HG03457 (cell line): ENCODE measurements around the gene CNTN6.

ENCODE experiments used
- ATAC-seq: cut with Tn5 transposase; IDR thresholded peaks from one replicate; pipeline ENCODE4 v1.9.1; 2021; ENCODE audit warnings: moderate number of reproducible peaks; ENCODE audit not compliant: unreplicated experiment

The CNTN6 gene

DNA sequence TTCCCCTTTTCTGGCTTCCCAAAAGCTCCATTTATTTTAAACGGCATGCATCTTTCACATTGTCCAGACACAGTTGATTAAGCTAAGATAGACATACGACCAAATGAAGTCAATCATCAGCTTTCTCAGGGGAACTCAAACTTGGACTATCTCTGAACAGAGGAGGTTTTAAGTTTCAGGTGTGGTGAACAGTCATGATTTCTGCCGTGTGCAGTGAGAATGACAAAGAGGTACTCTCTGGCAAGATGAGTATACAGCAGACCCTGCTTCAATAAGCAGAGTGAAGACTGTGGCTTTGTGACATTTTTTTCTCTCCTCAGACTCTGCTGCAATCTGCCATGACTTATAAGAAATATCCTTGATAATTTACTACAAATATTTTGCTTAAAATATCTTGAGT, 307.7 kb downstream of the CNTN6 start:
- no peak for ATAC-seq

- ATAC-seq: no peak
Measured at GRCh38 chr3:1404270-1404962, 311.6 kb downstream of the CNTN6 start.

DNA sequence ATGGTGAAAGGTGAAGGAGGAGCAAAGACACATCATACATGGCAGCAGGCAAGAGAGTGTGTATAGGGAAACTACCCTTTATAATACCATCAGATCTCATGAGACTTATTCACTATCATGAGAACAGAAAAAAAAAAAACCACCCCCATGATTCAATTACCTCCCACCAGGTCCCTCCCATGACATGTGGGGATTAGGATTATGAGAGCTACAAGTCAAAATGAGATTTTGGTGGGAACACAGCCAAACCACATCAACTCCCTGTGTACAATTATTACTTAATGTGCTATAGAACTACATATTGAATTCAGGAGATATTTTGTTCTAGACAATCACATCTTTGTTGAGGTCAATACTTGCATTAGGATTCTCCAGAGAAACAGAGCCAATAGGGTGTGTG, 313.4 kb downstream of the CNTN6 start:
- ATAC-seq: no peak

- ATAC-seq: no peak
Measured at GRCh38 chr3:1421577-1421976, 328.8 kb downstream of the CNTN6 start.

GRCh38 chr3:1423566-1424089, 330.8 kb downstream of the CNTN6 start:
- ATAC-seq: no peak

DNA sequence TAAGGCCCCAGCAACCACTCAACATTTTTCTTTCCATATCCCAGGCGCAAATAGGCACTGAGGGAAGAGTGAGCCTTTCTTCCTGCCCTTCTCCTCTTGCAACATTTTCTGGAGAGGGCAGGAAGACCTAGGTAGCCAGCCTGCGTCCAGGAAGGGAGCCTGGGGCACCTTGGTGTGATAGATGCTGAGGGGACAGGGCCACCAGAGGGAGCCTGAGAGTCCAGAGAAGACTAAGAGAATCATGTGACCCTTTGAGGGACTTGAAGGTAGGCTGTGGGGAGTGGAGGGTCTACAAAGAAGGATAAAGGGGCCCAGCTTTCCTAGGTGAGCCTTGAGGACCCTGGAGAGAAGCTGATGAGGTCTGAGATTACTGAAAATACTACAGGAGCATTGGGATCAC, 346.6 kb downstream of the CNTN6 start:
- ATAC-seq: no peak

GRCh38 chr3:1442271-1442670, 349.4 kb downstream of the CNTN6 start:
- ATAC-seq: no peak

DNA sequence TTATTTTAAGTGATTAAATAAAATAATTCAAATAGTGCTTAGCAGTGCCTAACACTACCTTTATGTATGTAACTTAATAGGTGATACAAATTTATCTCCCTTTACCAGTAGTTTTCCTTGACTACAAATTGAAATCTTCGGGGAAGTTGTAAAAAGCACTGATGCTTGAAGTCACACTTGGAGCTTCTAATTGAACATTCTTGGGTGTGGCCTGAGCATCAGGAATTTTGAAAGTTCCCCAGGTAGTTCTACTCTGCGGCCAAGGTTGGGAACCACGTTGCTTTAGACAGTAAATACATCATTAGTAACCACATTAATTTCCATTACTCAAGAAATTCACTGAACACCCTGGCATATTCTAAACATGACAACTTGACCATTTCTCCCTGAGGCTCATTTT, 351.4 kb downstream of the CNTN6 start:
- no peak for ATAC-seq

DNA sequence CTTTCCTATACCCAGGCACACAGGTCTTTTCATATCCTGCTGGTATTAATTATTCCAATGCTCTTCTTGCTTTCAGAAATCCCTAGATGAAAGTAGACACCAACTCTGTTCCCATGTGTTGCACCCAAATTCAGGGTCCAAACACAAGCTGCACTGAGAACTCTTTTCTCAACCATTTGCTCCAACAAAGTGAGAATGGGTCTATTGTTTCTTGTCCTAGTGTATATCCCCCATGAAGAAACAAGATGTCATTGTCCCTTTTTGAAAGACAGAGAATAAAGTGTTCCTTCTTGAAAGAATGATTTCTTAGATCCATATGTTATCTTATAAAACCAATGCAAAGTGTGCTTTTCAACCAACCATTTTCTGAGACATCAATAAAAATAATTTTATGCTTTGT, 353.7 kb downstream of the CNTN6 start:
- ATAC-seq: no peak

DNA sequence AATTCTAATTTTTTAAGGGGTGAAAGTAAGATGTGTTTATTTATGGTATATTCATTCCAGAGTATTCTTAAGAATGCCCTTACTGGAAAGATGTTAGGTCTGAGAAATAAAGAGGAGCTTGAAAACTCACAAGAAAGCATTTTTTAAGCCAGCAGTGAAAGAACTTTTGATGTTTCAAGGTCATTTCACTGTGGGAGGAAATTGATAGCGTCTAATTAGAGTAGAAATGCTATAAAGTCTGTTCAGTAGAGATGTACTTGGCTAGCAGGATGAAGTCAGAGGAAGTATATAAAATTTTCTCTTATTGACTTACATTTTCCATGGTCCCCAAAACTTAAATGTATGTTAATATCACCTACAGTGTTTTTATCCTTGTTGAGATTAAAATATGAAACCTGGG, 354.6 kb downstream of the CNTN6 start:
- ATAC-seq: no peak

DNA sequence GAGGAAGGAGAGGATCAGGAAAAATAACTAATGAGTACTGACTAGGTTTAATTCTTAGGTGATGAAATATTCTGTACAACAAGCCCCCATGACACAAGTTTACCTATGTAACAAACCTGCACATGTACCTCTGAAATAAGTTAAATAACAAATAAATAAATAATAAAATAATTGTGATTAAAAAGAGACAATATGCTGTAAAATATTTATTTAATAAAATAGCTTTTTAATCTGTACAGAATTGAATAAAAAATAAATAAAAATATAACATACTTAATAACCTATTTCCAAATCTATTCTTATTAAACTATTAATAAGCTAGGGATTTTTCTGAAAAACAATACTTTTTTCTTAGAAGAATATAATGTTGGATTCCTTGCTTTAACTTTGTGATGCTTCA, 355.6 kb downstream of the CNTN6 start:
- ATAC-seq: no peak
